Colonic mucosa (tissue), 4 donors: ENCODE results near the gene ITGA3. TPM values are rescaled to one million over a fixed set of nuclear protein-coding genes. Genes with fewer than 3 reads are reported as not detected.

Experiments
- DNase-seq: peaks from one replicate; pipeline ENCODE4 v3.0.0-alpha.2; 2020
- H3K27ac ChIP-seq: fragments of 200-600 bp; one replicate; pipeline ENCODE4 v1.8.0; 2021
- H3K27me3 ChIP-seq: fragments of 200-600 bp; one replicate; pipeline ENCODE4 v1.8.0; 2021
- H3K36me3 ChIP-seq: fragments of 200-600 bp; one replicate; pipeline ENCODE4 v1.8.0; 2021
- H3K4me1 ChIP-seq: fragments of 200-600 bp; one replicate; pipeline ENCODE4 v1.8.0; 2021; ENCODE audit warnings: mild to moderate bottlenecking
- H3K4me3 ChIP-seq: fragments of 200-600 bp; one replicate; pipeline ENCODE4 v1.8.0; 2021
- H3K9ac ChIP-seq, 2 donors: one replicate each; pipeline ENCODE4 v1.7.0; 2013; ENCODE audit warnings: control low read depth in 2 of 2, low read depth in 2 of 2, low read length in 2 of 2
- H3K9me3 ChIP-seq: fragments of 200-600 bp; one replicate; pipeline ENCODE4 v1.8.0; 2021
- CTCF ChIP-seq: fragments of 200-600 bp; IDR thresholded peaks from one replicate; pipeline ENCODE4 v1.8.0; 2022; ENCODE audit warnings: antibody characterized with exemption, mild to moderate bottlenecking
- intact Hi-C: fragments of 100-400 bp; cut with DNase I; formaldehyde crosslinking; loops from one replicate; pipeline ENCODE4 v1.14.1; 2022
- total RNA-seq, 2 donors: library from RNA; stranded (reverse); fragmentation: NEBNext Ultra II Directional in 1 of 2; extraction: Animal tissue kit (Norgen Biotek cat#: 25700) in 1 of 2; gene quantifications; one replicate each; pipeline ENCODE4 v1.2.1, GENCODE V29; 2021
- donor health status: healthy.
- donor health status: DM: no; HTN: no; CAD: no.
- donor health status: DM: no; HTN: no; CAD: no.

Gene ITGA3
- total RNA-seq, 2 donors from 2014 or later = 111 to 116 TPM

GRCh38 chr17:50050431-50051032 is 5.4 kb upstream of the ITGA3 start:
- no peak for DNase-seq
- H3K27ac ChIP-seq = no peak overlapping the region

DNA sequence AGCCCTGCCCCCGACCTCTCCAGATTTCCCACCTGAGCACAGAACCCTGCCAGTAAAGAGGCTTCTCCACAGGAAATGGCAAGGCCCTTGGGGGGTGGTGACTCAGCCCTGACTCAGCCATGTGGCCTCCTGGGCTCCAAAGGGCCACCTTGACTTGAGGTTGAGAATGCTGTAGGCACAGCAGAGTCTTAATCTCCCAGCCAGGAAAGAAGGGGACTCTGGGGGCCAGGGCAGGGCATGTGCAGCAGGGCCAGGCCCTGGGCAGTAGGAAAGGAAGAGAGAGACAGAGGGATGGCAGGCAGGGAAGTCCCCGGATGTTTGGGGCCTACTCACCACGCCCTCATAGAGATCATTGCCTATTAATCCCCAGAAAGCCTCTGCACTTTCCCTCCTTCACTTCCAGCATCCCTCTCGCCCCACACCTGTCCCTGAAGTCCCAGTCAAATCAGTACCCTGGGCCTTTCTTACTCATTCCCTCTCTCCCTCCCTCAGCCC is 4.8 kb upstream of the ITGA3 start:
- Histone ChIP-seq H3K4me3 (no peak overlapping the region), H3K27ac (no peak overlapping the region), H3K4me1 (peaks cover 5% of the 10 kb centered on the region), H3K36me3 (no peaks in the 10 kb centered on the region), H3K9ac (peak overlapping the region in 1 of 2 donors; percentile 39), H3K27me3 (no peaks in the 10 kb centered on the region), H3K9me3 (no peaks in the 10 kb centered on the region)
- intact Hi-C loops = no loop called here
- no peak for TF ChIP-seq CTCF
- DNase-seq = no peak

More at GRCh38 chr17:50050431-50051032, 5.4 kb upstream of the ITGA3 start:
- Histone ChIP-seq H3K4me3 (no peak overlapping the region), H3K36me3 (no peaks in the 10 kb centered on the region), H3K27me3 (no peaks in the 10 kb centered on the region), H3K9ac (no peak overlapping the region), H3K9me3 (no peaks in the 10 kb centered on the region), H3K4me1 (peaks cover 5% of the 10 kb centered on the region)
- TF ChIP-seq CTCF = no peak
- intact Hi-C loops = no loop called here

DNA sequence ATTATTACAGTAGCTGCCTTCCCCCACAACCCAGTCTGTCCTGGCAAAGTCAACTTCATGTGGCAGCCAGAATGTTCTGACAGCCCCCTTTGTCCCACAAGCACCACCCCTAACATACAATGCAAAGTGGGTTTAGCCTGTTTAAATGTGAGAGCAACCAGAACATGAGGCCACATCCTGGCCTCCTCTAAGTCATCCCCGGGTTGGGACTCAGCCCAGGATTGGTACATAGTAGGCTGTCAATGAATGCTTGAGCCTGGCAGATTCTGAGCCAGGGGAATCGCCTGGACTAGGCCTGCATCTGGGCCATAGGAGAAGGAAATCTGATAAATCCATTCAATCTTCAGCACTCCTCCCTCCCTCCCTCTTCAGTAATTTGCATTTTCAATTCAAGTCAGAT is 4.3 kb upstream of the ITGA3 start:
- no peak overlapping the region for H3K4me3 ChIP-seq
- no peak for TF ChIP-seq CTCF
- H3K27ac ChIP-seq = no peak overlapping the region

DNA sequence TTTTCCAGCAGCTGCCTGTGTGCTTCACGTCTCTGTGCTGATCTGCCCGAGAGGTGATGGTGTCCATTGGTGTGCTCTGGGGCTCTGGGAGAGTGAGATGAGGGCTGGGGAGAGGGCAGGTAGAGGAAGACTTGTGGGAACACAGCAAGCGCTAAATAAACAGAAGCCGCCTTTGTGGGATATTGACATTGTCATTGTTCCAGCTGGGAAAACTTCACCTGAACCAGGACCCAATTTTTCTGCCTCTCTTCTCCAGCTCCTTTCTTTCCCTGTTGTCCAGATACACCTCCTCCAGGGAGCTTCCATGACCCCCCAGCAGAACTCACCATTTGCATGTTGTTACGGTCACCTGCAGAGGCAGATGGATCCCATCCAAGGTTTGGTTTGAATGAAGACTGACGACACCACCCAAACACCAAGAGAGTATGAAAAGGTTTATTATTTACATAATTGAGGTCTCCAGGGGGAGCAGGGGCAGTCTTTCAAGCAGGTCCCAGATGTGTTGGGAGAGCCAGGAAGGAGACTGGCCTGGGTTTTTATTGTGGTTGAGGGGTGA is 3.6 kb upstream of the ITGA3 start:
- Histone ChIP-seq H3K4me1 (peaks cover 5% of the 10 kb centered on the region), H3K36me3 (no peaks in the 10 kb centered on the region), H3K27ac (peak overlapping the region; percentile 8), H3K27me3 (no peaks in the 10 kb centered on the region), H3K9me3 (no peaks in the 10 kb centered on the region), H3K9ac (no peak overlapping the region), H3K4me3 (no peak overlapping the region)
- intact Hi-C loops = no loop called here
- TF ChIP-seq CTCF = no peak
- DNase-seq = peak; percentile 47

More for the DNA sequence above, 4.3 kb upstream of the ITGA3 start:
- no peaks in the 10 kb centered on the region for H3K27me3 ChIP-seq
- H3K9ac ChIP-seq = no peak overlapping the region
- intact Hi-C loops = no loop called here
- H3K4me1 ChIP-seq = peaks cover 5% of the 10 kb centered on the region
- no peaks in the 10 kb centered on the region for H3K9me3 ChIP-seq
- H3K36me3 ChIP-seq = no peaks in the 10 kb centered on the region
- no peak for DNase-seq

- peaks cover 5% of the 10 kb centered on the region for H3K4me1 ChIP-seq
- TF ChIP-seq CTCF = no peak
- intact Hi-C loops = no loop called here
These were observed 2.9 kb upstream of the ITGA3 start for GRCh38 chr17:50052822-50053653.

More at GRCh38 chr17:50052822-50053653, 2.9 kb upstream of the ITGA3 start:
- peak overlapping the region; percentile 8 for H3K27ac ChIP-seq
- H3K9ac ChIP-seq = no peak overlapping the region
- H3K27me3 ChIP-seq = no peaks in the 10 kb centered on the region
- DNase-seq = peak; percentile 46
- no peaks in the 10 kb centered on the region for H3K36me3 ChIP-seq
- no peak overlapping the region for H3K4me3 ChIP-seq
- H3K9me3 ChIP-seq = no peaks in the 10 kb centered on the region
